ENCODE measurements around the gene SUN3.

The SUN3 gene

DNA sequence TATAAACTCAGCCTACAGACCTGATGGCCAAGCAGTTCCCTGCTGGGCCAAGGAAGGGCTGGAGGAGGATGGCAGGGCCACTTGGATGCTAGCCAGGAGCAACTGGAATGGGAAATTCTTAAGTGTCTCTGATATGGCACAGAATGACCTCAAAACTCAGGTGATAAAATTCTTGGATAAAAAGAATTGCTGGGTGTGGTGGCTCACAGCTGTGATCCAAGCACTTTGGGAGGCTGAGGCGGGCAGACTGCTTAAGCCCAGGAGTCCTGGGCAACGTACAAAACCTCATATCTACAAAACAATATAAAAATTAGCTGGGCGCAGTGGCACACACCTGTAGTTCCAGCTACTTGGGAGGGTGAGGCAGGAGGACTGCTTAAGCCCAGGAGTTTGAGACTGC lies 66.6 kb downstream of the SUN3 start:
- H3K9me3 ChIP-seq (ENCODE audit: control insufficient read depth in 2 of 2, low read length in 2 of 2) = no peaks in the 10 kb centered on the region
- no peaks in the 10 kb centered on the region for H3K27me3 ChIP-seq (ENCODE audit: control insufficient read depth in 1 of 2, insufficient read depth in 2 of 2, low read length in 2 of 2)
- no peaks in the 10 kb centered on the region for H3K4me1 ChIP-seq (ENCODE audit: control insufficient read depth, insufficient read depth, low read length)
- no peak overlapping the region for H3K9ac ChIP-seq (ENCODE audit: low read length in 2 of 2)
- peaks cover 42% of the 10 kb centered on the region in 2 donors for H3K36me3 ChIP-seq (ENCODE audit: control insufficient read depth in 2 of 2, insufficient read depth in 2 of 2, low read length in 2 of 2)
- no peak overlapping the region for H3K4me3 ChIP-seq (ENCODE audit: low read length in 2 of 2)
- no peak overlapping the region for H3K27ac ChIP-seq (ENCODE audit: low read length)

DNA sequence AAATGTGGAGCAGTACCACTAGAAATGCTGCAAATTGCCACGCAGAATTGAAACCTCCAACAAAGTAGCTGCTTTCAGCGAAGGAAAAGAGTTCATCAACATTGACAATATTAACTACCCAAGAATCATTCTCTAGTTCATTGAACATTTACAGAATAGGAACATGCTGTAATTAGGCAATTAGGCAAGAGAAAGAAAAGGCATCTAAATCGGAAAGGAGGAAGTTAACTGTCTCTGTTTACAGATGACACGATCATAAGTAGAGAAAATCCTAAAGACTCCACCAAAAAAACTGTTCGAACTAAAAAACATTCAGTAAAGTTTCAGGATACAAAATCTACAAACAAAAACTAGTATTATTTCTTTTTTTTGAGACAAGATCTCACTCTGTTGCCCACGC lies 71.8 kb downstream of the SUN3 start:
- Histone ChIP-seq H3K27me3 (ENCODE audit: control insufficient read depth in 1 of 2, insufficient read depth in 2 of 2, low read length in 2 of 2) (no peaks in the 10 kb centered on the region), H3K27ac (ENCODE audit: low read length) (no peak overlapping the region), H3K4me3 (ENCODE audit: low read length in 2 of 2) (no peak overlapping the region), H3K4me1 (ENCODE audit: control insufficient read depth, insufficient read depth, low read length) (no peaks in the 10 kb centered on the region), H3K9ac (ENCODE audit: low read length in 2 of 2) (no peak overlapping the region), H3K36me3 (ENCODE audit: control insufficient read depth in 2 of 2, insufficient read depth in 2 of 2, low read length in 2 of 2) (peaks cover 8 to 19% of the 10 kb centered on the region in 2 donors), H3K9me3 (ENCODE audit: control insufficient read depth in 2 of 2, low read length in 2 of 2) (no peaks in the 10 kb centered on the region)

DNA sequence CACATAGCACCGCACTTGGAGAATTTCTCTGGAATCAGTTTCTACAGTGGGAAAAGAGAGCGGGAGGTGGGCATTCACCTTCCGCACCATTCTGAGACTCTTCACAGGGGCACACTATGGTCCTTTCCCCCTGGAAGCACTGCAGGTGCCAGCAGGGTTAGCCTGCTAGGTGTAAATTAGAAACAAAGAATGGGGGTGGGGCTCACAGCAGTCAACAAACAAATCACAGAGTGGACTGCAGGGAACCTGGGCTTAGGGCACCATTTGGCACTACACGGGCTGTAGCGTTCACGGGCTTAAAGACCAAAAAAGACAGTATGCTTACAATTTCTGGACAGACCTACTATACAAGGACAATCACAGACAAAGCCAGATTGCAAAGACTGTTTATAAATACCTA lies 72.7 kb downstream of the SUN3 start:
- no peaks in the 10 kb centered on the region for H3K27me3 ChIP-seq (ENCODE audit: control insufficient read depth in 1 of 2, insufficient read depth in 2 of 2, low read length in 2 of 2)
- no peak overlapping the region for H3K27ac ChIP-seq (ENCODE audit: low read length)
- no peak overlapping the region for H3K9ac ChIP-seq (ENCODE audit: low read length in 2 of 2)
- no peak overlapping the region for H3K4me3 ChIP-seq (ENCODE audit: low read length in 2 of 2)
- H3K4me1 ChIP-seq (ENCODE audit: control insufficient read depth, insufficient read depth, low read length) = no peaks in the 10 kb centered on the region
- no peaks in the 10 kb centered on the region for H3K9me3 ChIP-seq (ENCODE audit: control insufficient read depth in 2 of 2, low read length in 2 of 2)
- peaks cover 3 to 14% of the 10 kb centered on the region in 2 donors for H3K36me3 ChIP-seq (ENCODE audit: control insufficient read depth in 2 of 2, insufficient read depth in 2 of 2, low read length in 2 of 2)

DNA sequence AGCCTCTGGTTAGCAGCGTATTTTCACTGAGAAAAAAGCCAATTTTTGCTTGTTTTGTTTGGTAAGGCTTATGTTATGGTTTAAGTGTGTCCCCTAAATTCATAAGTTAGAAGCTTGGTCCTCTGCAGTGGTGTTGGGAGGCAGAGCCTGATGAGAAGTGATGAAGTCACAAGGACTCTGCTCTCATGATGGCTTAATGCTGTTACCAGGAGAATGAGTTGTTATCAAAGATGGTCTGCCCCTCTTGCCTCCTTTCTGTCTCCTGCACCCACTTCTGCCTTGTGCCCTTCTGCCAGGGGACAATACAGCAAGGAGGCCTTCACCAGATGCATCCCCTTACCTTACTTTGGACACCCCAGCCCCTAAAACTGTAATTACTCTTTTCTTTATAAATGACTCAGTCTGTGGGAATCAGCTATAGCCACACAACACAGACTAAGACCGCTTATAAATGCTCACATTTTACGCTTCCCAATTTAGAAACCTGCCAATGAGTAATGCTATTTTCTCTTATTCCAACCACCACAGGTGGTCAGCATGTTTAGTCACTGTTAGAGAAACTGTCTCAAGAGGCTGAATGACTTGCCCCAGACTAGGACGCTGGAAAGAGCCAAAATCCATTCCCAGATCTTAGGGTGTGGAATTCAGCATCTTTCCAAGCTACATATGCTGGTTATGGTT lies 74.5 kb downstream of the SUN3 start:
- H3K27me3 ChIP-seq (ENCODE audit: control insufficient read depth in 1 of 2, insufficient read depth in 2 of 2, low read length in 2 of 2) = no peaks in the 10 kb centered on the region
- no peaks in the 10 kb centered on the region for H3K4me1 ChIP-seq (ENCODE audit: control insufficient read depth, insufficient read depth, low read length)

DNA sequence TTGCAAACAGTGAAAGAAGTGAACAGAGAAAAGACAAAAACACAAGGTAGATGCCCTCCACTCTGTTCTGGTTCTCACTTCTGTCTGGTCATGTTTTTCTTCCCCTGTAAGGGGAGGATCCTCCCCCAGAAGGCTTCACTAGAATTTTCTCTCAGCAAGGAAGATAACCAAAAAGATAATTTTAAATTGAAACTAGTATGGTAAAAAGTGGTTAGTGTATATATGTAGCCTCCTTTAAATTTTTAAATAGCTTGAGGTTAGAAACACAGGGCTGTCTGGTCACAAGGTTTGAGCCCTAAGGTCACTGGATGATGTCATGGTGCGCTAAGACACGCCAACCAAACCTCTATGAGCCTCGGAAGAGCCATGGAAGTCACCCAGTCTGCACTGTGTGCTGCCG lies 75.1 kb downstream of the SUN3 start:
- Histone ChIP-seq H3K4me1 (ENCODE audit: control insufficient read depth, insufficient read depth, low read length) (no peaks in the 10 kb centered on the region), H3K27me3 (ENCODE audit: control insufficient read depth in 1 of 2, insufficient read depth in 2 of 2, low read length in 2 of 2) (no peaks in the 10 kb centered on the region), H3K9ac (ENCODE audit: low read length in 2 of 2) (no peak overlapping the region), H3K9me3 (ENCODE audit: control insufficient read depth in 2 of 2, low read length in 2 of 2) (no peaks in the 10 kb centered on the region), H3K36me3 (ENCODE audit: control insufficient read depth in 2 of 2, insufficient read depth in 2 of 2, low read length in 2 of 2) (peaks cover 3 to 14% of the 10 kb centered on the region in 2 donors), H3K27ac (ENCODE audit: low read length) (no peak overlapping the region), H3K4me3 (ENCODE audit: low read length in 2 of 2) (no peak overlapping the region)

More for the DNA sequence above, 74.5 kb downstream of the SUN3 start:
- no peak overlapping the region for H3K27ac ChIP-seq (ENCODE audit: low read length)
- H3K9ac ChIP-seq (ENCODE audit: low read length in 2 of 2) = no peak overlapping the region
- H3K4me3 ChIP-seq (ENCODE audit: low read length in 2 of 2) = no peak overlapping the region
- peaks cover 3 to 14% of the 10 kb centered on the region in 2 donors for H3K36me3 ChIP-seq (ENCODE audit: control insufficient read depth in 2 of 2, insufficient read depth in 2 of 2, low read length in 2 of 2)
- no peaks in the 10 kb centered on the region for H3K9me3 ChIP-seq (ENCODE audit: control insufficient read depth in 2 of 2, low read length in 2 of 2)

DNA sequence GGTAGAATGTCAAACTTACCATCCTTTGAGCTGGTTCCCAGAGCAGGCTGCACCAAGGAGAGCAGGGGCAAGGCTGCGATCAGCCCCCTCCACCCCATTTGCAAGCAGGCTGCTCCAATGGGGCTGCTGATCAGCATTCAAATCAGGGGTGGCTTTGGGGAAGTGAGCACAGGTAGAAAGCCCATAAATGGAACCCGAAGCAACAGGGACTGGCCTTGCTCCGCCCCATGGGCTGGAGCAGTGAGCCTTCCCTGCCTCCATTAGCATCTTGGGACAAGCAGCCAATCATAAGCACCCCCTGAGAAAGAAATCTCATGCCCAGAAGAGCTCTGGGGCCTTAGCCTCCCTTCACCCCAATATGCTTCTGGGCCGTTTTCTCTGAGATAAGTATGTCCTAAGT lies 76.7 kb downstream of the SUN3 start:
- H3K4me3 ChIP-seq (ENCODE audit: low read length in 2 of 2) = no peak overlapping the region
- no peaks in the 10 kb centered on the region for H3K4me1 ChIP-seq (ENCODE audit: control insufficient read depth, insufficient read depth, low read length)
- H3K27ac ChIP-seq (ENCODE audit: low read length) = no peak overlapping the region
- H3K9me3 ChIP-seq (ENCODE audit: control insufficient read depth in 2 of 2, low read length in 2 of 2) = no peaks in the 10 kb centered on the region
- no peak overlapping the region for H3K9ac ChIP-seq (ENCODE audit: low read length in 2 of 2)
- no peaks in the 10 kb centered on the region for H3K27me3 ChIP-seq (ENCODE audit: control insufficient read depth in 1 of 2, insufficient read depth in 2 of 2, low read length in 2 of 2)
- peaks cover 3 to 14% of the 10 kb centered on the region in 2 donors for H3K36me3 ChIP-seq (ENCODE audit: control insufficient read depth in 2 of 2, insufficient read depth in 2 of 2, low read length in 2 of 2)

DNA sequence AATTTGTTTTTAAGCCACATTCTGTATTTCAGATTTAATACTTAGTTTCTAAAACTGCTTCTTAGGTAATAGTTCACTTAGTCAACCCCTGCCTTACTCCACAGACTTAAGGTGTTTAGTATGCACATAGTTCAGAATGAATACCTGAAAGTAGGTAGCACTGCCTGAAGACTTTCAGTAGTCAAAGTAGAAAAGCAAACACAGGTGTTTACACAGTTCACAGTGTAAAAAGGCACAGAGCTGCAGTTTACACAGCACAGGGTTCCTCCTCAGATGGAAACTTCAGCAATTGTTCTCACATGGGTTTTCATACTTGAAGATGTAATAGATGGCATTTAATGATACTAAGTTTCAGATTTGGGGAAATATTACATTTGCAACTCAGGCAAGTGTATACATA lies 77.5 kb downstream of the SUN3 start:
- Histone ChIP-seq H3K4me1 (ENCODE audit: control insufficient read depth, insufficient read depth, low read length) (no peaks in the 10 kb centered on the region), H3K9ac (ENCODE audit: low read length in 2 of 2) (no peak overlapping the region), H3K27ac (ENCODE audit: low read length) (no peak overlapping the region), H3K4me3 (ENCODE audit: low read length in 2 of 2) (no peak overlapping the region), H3K9me3 (ENCODE audit: control insufficient read depth in 2 of 2, low read length in 2 of 2) (no peaks in the 10 kb centered on the region), H3K36me3 (ENCODE audit: control insufficient read depth in 2 of 2, insufficient read depth in 2 of 2, low read length in 2 of 2) (peaks cover 3 to 13% of the 10 kb centered on the region in 2 donors), H3K27me3 (ENCODE audit: control insufficient read depth in 1 of 2, insufficient read depth in 2 of 2, low read length in 2 of 2) (no peaks in the 10 kb centered on the region)

DNA sequence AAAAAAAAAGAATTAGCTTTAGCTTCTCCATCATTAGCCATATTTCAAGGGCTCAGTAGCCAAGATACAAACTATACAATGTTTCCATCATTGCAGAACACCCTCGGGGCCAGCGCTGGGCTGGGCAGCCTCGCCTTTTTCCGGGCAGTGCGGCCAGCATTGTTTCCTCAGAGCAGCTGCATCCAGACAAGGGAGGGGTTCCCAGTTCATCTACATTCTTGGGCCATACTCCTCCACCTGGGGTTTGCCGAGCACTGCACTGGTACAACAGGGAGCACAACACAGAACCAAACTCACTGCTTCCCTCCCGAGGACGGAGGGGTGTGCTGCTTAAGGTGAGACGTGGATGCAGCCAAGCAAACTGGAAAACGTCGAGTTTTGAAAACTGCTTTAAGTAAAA lies 78.2 kb downstream of the SUN3 start:
- H3K4me3 ChIP-seq (ENCODE audit: low read length in 2 of 2) = no peak overlapping the region
- H3K9me3 ChIP-seq (ENCODE audit: control insufficient read depth in 2 of 2, low read length in 2 of 2) = no peaks in the 10 kb centered on the region
- H3K4me1 ChIP-seq (ENCODE audit: control insufficient read depth, insufficient read depth, low read length) = no peaks in the 10 kb centered on the region
- peaks cover 0 to 9% of the 10 kb centered on the region in 2 donors for H3K36me3 ChIP-seq (ENCODE audit: control insufficient read depth in 2 of 2, insufficient read depth in 2 of 2, low read length in 2 of 2)
- no peak overlapping the region for H3K9ac ChIP-seq (ENCODE audit: low read length in 2 of 2)
- H3K27me3 ChIP-seq (ENCODE audit: control insufficient read depth in 1 of 2, insufficient read depth in 2 of 2, low read length in 2 of 2) = no peaks in the 10 kb centered on the region
- no peak overlapping the region for H3K27ac ChIP-seq (ENCODE audit: low read length)

DNA sequence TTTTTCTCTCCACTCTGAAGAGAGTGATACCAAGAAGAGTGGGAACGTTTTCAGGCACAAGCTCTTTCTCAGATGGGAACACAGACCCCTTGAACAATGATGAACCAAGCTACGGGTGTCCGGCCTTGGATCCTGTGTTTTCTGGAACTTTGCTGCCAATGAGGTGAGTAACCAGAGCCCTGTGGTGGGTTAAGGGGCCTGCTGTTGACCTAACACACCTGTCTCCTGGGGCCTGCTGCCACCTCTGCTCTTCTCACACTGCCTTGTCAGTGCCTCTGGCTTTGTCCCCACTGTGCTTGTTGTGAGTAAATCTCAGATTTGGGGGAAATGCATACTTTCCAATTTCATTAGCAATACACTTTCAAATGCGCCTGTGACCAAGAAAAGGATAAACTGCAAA lies 79.2 kb downstream of the SUN3 start:
- peaks cover 0 to 4% of the 10 kb centered on the region in 2 donors for H3K36me3 ChIP-seq (ENCODE audit: control insufficient read depth in 2 of 2, insufficient read depth in 2 of 2, low read length in 2 of 2)
- H3K27me3 ChIP-seq (ENCODE audit: control insufficient read depth in 1 of 2, insufficient read depth in 2 of 2, low read length in 2 of 2) = no peaks in the 10 kb centered on the region
- no peak overlapping the region for H3K9ac ChIP-seq (ENCODE audit: low read length in 2 of 2)
- no peak overlapping the region for H3K27ac ChIP-seq (ENCODE audit: low read length)
- no peak overlapping the region for H3K4me3 ChIP-seq (ENCODE audit: low read length in 2 of 2)
- H3K9me3 ChIP-seq (ENCODE audit: control insufficient read depth in 2 of 2, low read length in 2 of 2) = no peaks in the 10 kb centered on the region
- H3K4me1 ChIP-seq (ENCODE audit: control insufficient read depth, insufficient read depth, low read length) = no peaks in the 10 kb centered on the region

DNA sequence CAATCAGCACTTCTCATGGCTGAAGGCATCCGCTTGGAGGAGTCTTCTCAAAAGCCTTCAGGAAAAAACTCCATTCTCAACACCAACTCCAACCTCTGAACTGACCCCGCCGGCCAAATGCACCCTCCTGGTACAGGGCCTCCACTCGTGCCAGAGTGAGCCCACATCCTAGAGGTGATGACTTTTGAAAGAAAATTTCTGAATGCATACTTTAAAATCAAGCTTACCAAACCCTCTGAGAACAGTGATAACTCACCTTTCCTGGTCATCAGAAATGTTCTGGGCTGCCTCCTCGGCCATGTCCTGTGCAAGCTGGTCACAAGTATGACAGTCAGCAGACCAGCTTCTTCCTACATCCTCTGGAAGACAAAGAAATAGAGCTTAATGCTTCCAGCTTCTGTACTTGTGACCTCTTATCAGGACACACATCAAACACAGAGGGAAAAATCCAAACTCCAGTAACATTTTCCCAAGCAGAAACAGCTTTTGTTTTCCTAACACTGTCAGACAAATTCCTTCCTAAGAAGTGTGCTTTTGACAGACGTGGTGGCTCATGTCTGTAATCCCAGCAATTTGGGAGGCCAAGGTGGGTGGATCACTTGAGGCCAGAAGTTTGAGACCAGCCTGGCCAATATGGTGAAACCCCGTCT lies 80.6 kb downstream of the SUN3 start, which contains the start of gene PKD1L1:
Gene PKD1L1 (minus strand): TSS at position 326 of the 650 bp plus-strand sequence. CDS start 26 bp downstream, at position 300.
- Histone ChIP-seq H3K27ac (ENCODE audit: low read length) (no peak within 1 kb of the TSS), H3K4me1 (ENCODE audit: control insufficient read depth, insufficient read depth, low read length) (no peaks in the 10 kb centered on the region), H3K9me3 (ENCODE audit: control insufficient read depth in 2 of 2, low read length in 2 of 2) (no peaks in the 10 kb centered on the region), H3K4me3 (ENCODE audit: low read length in 2 of 2) (no peak within 1 kb of the TSS), H3K27me3 (ENCODE audit: control insufficient read depth in 1 of 2, insufficient read depth in 2 of 2, low read length in 2 of 2) (no peaks in the 10 kb centered on the region), H3K36me3 (ENCODE audit: control insufficient read depth in 2 of 2, insufficient read depth in 2 of 2, low read length in 2 of 2) (no peaks in the 10 kb centered on the region), H3K9ac (ENCODE audit: low read length in 2 of 2) (no peak within 1 kb of the TSS)

DNA sequence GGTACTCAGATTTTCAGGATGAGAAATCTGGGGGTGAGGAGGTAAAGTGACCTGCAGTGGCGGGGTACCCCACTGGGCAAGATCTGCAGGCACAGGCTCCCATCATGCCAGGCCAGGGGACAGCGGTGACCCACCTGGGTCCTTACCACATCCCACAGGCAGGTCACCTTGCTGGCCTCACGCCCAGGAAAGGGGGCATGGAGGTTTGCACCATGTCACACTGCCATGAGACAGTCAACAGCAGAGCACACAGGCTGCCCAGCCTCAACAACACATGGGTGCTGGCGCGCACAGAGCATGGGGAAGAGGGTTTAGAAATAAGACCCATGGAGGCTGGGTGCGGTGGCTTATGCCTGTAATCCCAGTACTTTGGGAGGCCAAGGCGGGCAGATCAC lies 81.6 kb downstream of the SUN3 start:
- Histone ChIP-seq H3K4me1 (ENCODE audit: control insufficient read depth, insufficient read depth, low read length) (no peaks in the 10 kb centered on the region), H3K9me3 (ENCODE audit: control insufficient read depth in 2 of 2, low read length in 2 of 2) (no peaks in the 10 kb centered on the region), H3K36me3 (ENCODE audit: control insufficient read depth in 2 of 2, insufficient read depth in 2 of 2, low read length in 2 of 2) (no peaks in the 10 kb centered on the region), H3K27me3 (ENCODE audit: control insufficient read depth in 1 of 2, insufficient read depth in 2 of 2, low read length in 2 of 2) (no peaks in the 10 kb centered on the region), H3K27ac (ENCODE audit: low read length) (no peak overlapping the region), H3K4me3 (ENCODE audit: low read length in 2 of 2) (no peak overlapping the region), H3K9ac (ENCODE audit: low read length in 2 of 2) (no peak overlapping the region)

Measured in stomach smooth muscle (tissue), 2 donors.